NCI-H1417 (cell line): ENCODE measurements around the gene SPATA3.

ENCODE experiments used
- DNase-seq, 3 experiments: peaks; one replicate each; lab custom pipeline; 2025; lab: John Stamatoyannopoulos, UW

The SPATA3 gene

DNA sequence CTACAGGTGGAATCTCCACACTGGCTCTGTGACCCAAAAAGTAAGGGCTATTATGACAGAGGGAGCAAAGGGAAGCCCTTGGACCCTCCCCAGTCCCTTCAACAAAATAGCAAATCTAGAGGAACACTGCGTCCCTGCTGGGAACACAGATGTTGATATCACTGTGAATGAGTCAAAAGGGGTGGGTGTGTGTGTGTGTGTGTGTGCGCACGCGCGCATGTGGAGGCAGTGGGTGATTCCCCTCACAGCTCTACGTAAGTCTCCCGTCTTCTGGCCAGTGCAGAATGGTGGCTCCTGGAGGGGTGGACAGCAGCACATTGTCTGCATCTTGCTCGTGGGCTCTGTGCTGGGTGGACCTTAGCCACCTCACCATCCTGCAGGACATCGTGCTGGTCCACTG is 33.6 kb downstream of the SPATA3 start:
- no peak for DNase-seq

DNA sequence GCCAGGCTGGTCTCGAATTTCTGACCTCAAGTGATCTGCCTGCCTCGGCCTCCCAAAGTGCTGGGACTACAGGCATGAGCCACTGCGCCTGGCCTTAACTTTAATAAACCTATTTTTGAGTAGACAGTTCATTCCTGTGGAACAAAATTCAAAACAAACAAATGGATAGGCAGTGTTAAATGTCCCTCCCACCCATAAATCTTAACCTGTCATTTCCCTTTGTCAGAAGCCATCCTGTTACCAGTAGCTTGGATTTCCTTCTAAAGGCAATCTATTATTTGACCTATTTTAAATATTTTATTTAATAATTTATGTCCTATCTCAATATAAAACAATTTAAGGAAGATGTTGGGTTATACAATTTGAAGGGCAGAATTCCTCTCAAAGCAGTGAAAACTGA is 34.8 kb downstream of the SPATA3 start:
- DNase-seq: peak in 1 of 3 experiments; percentile 43

DNA sequence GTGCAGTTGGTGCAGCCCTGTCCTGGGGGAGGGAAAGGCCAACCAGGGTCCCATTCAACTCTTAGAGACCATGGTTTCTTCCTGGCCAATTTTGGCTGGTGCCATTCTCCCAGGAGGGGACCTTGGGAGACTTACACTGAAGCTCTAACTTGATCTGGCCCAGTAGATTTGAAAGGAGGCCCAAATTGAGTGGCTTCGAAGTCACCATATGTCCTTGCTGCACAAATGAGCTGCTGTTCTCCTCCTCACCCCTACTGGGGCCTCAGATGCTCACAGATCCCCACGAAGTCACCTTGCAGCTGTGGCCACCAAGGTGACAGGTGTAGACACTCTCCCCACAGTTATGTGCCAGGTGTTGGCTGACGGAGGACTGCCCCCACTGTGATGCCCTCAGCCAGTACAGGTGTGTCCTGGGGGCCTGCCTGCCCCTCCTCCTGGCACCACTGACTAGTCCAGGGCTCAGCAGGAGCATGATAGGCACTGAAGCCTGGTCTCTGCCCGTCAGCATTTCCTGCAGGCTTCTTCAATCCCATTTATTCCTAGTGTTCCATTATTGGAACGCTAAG is 36.7 kb downstream of the SPATA3 start:
- DNase-seq: peak in 1 of 3 experiments; percentile 43

DNA sequence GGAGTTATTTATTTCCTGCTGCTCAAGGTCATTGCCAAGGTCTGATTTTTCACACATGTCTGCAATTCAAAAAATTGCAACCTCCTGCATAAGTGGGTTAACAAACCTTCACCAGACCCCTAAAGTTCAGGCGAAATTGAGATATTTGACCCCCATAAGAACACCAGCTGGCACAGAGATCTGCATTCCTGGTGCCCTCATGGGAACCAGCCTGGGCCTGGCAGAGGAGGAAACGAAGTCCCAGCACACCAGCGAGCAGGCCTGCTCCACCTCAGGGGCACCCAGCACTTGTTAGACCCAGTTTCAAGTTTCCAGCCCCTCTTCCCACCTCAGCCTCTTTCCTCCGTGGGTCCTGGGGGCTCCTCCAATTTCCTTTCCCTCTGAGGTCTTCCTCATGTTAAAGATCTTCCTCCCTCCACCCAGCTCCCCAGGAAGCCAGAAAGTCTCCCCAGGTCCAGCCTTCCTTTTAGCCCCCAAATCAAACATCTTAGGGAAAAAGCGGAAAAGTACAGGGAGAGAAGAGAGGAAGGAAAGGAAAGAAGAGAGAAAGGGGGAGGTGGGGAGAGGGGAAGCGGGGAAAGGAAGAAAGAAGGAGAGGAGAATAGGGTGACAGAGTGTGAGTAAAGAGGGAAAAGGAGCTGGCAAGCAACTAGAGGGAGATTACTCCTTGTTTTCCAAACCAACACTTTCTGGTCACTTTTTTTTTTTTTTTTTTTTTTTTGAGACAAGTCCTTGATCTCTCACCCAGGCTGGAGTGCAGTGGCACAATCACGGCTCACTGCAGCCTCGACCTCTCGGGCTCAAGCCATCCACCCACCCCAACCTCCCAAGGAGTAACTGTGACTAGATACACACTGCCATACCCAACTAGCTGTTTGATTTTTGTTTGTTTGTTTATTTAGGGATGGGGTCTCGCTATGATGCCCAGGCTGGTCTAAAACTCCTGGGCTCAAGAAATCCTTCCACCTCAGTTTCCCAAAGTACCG is 37.5 kb downstream of the SPATA3 start:
- no peak for DNase-seq

DNA sequence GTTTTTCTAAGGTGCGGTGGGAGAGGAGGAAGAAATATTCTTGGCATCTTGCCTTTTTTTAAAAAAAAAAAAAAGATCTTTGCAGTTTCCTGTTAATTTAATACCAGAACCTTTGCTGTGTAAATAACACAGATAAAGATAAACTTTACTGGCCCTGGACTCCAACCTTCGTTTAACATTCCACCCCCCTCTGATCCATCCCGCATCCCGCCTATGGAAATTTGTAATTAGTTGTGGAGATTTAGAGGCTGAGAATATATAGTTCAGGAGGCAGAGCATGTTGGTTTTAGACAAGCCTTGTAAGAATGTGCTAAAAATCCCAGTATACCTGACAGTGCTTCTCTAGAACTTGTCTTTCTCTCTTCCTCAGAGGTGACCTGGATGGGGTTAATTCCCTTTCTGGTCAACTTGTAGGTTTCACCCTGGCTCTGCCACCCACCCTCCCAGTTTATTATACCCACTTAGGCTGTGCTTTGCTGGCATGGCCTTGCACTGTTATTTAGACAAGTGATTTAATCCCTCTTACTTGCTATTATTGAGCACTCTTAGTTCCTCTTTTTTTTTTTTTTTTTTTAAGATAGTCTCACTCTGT is 38.5 kb downstream of the SPATA3 start:
- no peak for DNase-seq

DNA sequence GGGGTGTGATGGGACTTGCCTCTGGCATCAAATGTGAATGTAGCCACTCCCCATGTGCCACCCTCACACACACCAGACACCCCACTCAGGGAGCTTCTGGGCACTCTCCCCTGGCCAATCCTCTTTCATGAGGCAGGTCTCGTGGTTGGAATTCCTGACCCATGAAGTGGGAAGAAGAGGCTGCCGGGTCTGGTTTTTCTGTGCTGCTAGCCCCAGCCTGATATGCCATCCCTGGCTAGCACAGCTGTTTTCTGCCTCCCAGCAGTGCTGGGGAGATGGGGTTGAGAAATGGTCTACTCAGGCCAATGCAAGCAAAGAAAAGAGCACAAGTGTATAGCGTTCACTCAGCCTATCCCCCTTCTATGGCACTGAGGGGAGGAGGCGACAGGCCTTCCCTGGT is 40.2 kb downstream of the SPATA3 start:
- no peak for DNase-seq

DNA sequence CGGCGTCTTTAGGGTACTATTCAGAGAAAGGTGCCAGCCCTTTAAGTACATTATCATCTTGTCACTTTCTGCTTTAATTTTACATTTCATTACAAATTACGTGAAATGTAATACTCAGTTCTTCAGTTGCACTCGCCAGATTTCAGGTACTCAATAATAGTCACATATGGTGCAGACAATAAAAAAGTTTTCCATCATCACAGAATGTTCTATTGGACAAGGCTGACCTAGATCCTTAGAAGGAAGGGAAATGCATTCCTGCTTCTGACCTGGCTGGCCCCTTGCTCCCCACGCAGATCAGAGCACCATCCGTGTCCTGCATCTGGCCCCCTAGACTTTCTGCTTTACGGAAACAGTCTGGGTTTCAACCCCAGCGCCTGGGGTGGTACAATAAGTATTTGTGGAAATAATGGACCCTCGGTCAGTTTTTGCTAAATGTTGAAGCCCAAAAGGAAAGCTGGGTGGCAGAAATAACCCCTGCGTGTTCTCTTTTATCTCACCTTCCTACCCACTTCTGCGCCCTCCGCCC is 40.7 kb downstream of the SPATA3 start:
- no peak for DNase-seq

DNA sequence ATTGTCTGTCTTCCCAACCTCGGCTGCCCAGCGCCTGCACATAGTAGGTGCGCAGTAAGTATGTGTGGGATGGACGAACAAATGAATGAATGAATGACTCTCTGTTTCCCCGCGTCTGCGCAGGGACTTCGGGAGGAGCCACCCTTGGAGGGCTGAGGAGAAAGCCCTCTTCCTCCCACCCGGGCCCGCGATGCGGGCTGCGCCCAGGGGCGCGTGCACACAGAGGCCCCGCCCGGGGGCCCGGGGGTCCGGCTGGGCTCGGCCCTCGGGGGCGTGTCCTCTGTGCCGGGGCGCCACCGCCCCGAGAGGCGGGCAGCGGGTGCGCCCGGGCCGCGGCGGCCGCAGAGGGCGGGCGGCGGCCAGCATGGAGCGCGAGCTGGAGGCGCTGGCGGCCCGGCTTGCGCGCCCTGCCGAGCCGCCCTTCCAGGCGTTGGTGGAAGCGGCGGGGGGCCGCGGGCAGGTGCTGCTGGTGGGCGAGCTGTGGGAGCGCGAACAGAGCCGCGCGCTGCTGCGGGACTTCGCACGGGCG is 41.3 kb downstream of the SPATA3 start, which contains the start of gene C2orf72:
Gene C2orf72 (plus strand): TSS at position 322 of the 529 bp plus-strand sequence. CDS start 43 bp downstream, at position 365.
- peak in 2 of 3 experiments; percentile 66 to 67 for DNase-seq

DNA sequence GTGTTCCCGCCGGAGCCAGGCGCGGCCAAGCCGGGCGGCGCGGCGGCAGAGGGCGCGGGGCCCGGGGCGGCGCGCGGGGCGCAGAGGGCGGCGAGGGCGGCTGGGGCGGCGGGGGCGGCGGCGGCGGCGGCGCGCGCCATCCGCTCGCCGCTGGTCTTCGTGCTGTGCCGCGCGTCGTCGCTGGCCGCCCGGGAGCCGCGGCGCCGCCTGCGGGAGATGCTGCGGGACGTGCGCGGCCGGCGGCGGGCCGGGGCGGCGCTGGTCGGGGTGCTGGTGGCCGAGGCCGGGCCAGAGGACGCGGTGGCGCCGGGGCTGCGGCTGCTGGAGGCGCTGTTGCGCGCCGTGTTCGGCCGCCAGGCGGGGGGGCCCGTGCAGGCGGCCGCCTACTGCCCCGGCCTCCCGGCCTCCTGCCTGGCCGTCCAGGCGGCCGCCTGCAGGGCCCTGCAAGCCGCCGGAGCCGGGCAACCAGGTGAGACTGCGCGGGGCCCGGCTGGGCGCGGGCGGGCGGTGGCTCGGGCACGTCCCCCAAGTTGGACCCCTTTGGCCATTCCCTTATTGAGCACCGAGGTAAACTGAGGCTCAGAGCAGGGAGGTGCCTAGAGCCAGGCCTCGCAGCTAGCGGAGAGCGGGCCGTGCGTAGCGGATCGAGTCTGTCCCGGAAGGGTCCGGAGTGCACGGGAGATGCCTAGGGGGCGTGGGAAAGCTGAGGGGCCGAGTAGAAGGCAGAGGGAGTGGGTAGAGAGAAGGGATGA is 42.0 kb downstream of the SPATA3 start:
- DNase-seq: peak in 1 of 3 experiments; percentile 49

DNA sequence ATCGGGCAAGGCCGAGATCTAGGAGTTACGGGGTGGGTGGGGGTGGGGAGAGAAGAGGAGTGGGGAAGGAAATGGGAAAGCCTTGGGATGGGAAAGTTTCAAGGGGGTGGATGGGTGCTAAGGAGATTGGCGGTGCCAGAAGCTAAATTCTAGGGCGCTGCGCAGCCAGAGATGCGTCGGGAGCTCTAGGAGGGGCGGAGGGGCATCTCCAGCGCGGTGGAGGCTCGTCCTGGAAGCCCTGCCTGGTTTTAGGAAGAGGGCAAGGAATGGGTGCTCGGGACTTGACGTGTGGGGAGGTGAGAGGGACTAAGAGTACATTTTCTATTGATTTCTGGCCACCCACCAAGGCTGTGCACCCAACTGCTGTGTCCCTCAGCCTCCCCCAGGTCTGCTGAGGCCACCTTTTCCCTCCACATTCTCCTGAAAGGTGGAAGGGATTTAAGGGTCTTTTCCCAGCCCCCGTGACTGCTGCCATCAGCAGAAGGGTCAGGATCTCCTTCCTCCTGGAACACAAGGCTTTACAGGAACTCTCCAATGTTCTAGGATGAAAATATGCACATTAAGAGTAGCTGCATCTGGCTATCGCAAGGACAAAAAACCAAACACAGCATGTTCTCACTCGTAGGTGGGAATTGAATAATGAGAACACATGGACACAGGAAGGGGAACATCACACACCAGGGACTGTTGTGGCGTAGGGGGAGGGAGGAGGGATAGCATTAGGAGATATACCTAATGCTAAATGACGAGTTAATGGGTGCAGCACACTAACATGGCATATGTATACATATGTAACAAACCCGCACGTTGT is 42.8 kb downstream of the SPATA3 start:
- no peak for DNase-seq

DNA sequence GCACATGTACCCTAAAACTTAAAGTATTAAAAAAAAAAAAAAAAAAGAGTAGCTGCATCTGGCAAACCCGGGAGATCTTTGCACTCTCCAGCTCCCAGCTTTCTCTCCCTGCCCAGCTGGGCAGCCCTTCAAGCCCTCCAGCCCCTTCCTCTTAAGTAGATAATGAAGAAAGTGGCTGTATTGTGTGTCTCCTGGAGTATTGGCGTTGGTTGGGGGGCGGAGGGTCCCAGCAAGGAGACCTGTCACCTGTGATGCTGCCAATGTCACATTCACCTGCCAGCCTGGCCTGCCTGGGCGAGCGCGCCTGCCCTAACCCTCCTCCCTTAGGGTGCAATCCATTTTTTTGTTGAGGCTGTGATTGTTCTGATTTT is 43.4 kb downstream of the SPATA3 start:
- DNase-seq: no peak

DNA sequence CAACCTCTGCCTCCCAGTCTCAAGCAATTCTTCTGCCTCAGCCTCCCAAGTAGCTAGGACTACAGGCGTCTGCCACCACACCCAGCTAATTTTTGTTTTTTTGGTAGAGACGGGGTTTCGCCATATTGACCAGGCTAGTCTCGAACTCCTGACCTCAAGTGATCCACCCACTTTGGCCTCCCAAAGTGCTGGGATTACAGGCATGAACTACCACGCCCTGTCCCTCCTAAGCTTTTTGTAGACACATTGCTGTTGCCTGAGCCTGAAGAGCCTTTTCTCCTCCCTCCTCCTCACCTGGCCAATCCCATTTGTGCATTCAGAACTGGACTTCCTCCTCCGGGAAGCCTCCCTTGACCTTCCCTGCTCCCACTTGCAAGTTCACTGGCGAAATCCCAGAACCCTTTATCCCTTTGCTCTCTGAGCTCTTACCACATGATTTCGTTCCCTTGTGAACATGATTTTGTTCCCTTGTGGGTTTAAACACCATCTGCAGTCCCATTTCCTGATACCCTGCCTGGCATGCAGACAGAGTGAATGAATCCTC is 44.0 kb downstream of the SPATA3 start:
- no peak for DNase-seq

DNA sequence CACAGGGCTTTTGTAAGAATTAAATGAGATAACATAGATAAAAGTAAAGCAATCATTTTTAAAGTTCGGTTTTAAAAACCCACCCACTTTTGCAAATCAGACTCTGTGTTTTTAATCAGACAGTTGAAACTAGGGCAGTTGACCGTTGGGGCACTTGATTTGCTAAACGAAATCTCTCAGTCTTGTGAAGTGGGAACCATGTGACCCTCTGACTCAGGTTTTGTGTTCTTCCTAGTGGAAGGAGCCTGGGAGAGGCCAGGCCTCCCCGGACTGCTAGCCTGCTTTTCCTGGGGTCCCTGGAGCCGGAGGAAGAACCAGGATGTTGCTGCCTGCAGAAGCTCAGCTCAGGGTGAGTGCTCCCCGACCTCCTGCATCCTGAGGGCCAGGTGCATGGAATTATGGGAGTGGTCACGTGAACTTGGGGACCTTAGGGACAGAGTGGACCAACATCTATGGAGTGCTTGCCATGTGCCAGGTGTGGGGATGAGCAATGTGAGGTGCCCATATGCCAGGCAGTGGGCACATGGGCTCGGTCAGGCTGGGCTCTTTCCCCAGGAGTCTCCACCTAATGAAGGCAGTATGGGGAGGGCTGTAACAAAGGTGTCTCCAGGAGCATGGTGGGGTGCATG is 45.3 kb downstream of the SPATA3 start:
- no peak for DNase-seq

DNA sequence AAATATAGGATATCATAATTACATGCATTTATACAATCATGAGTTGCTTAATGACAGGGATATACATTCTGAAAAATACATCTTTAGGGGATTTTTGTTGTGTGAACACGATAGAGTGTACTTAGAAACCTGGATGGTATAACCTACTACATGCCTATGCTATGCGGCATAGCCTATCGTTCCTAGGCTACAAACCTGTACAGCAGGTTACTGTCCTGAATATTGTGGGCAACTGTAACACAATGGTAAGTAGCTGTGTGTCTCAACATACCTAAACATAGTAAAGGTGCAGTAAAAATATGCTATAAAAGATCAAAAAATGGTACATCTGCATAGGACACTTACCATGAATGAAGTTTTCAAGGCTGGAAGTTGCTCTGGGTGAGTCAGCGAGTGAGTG is 47.9 kb downstream of the SPATA3 start:
- no peak for DNase-seq

DNA sequence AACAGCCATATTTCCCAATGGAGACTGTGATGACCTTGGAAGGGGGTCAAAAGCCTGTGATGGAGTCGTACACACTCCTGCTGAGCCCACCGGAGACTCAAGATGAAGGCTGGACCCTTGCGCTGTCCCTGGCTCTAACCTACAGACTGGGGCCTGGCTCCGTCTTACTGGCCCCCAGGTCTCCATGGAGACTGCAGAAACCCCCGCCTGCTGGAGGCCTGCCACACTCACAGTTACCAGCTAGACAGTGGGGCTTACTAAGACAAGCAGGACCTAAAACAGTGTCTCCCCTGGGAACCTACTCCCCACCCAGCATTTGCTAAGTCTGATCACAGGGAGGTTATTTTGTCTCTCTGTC is 51.0 kb downstream of the SPATA3 start:
- no peak for DNase-seq

DNA sequence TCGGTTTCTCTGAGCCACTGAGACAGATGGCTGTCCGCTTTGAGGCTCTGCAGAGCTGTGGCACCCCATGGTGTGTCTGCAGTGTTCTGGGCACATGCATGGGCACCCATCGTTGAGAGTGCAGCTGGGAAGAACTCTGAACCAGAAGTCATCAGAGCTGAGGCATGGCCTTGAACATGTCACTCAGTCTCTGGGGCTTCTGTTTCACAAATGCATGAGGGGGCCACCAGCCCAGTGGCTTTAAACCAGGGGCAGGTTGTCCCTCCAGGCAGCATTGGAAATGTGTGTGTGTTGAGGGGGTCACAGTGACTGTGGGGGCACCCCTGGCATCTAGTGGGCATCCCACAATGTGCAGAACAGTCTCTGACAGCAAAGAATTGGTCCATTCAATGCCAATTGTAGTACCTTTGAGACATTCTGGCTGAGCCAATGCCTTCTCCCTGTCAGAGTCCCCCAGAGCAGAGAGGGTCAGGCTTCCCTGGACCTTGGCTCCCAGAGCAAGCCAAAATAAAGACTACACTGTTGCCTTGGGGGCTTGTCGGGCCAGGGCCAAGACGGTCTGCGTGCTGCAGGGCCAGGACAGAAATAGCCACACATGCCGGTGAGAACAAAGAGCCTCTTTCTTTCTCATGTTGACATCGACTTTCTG is 51.5 kb downstream of the SPATA3 start:
- no peak for DNase-seq

DNA sequence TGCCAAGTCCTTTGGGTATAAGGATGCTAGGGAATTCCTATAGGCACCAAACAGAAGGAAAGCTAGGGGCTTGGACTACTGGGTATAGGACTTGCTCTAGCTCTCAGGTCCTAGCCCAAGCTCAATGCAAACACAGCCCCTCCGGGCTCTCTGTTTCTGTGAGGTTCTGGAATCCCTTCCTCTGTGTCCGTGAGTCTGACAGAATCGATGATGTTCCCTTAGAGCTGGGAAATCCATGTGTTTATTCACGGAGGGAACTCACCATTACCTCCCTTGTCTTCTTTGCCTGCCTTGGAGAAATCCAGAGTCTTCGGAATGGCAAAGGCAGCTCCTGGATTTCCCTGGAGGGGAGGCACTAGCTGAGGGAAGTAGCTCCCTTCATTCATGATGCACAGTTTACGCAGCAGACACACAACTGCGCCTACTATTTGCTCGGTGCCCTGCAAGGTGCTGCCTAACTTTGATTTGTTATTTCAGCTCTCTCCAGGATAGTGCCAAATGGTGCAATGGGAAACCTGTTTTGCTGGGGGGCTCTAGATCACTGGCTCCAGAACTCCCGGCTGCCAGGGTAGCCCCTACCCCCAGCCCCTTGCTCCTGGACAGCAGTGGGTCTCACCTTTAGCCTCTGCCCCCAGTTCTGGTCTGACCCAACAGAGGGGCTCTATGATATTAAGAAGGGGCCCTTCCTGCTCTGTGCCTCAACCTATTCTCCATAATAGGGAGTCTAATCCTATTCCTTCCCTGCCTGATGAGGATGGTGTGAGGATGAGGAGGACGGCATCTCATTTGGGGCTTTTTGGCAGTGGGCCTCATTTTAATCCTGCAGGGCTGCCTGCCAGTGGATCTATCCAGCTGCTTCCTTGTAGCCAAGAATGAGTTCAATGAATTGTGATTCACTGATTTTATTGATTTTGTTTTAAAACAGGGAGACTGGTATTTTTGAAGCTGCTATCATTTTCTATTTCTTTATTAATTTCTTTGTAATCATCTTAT is 52.3 kb downstream of the SPATA3 start:
- DNase-seq: no peak

DNA sequence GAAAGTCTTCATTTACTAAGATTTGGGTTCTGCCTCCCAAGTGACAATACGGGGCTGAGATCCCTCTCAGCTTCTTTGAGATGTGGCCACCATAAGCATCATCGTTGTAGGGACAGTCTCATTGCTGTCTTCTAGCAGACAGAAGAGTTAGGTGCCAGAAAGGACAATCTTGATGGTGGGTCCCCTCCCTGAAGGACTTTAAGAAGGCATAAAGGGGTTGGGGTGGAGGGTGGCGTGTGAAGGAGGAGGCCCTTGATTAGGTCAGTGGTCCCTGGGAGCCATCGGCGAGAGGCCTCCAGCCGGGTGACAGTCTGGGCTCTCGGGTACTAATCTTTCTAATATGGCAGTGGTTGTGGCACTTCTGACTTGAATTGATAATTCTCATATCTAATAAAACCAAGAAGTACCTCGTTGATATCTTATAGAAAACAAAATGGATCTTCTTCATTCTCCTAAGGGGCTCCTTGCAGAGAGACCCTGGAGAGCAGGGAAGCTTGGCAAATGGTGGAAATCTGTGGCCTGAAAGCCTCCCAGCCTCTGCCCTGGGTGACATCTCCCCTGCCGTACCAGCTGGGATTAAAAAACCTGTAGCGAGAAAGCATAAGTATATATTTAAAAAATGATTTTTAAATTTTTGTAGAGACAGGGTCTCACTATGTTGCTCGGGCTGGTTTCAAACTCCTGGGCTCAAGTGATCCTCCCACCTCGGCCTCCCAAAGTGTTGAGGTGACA is 53.5 kb downstream of the SPATA3 start:
- DNase-seq: no peak
